GDM1 (cell line): Measurements from ENCODE around the gene MAP7D1.

ENCODE experiments used
- DNase-seq: peaks from one replicate; lab custom pipeline; 2025; lab: John Stamatoyannopoulos, UW

The MAP7D1 gene

GRCh38 chr1:36126797-36127500 is 29.0 kb upstream of the MAP7D1 start:
- DNase-seq = no peak

GRCh38 chr1:36128126-36128904 is 27.6 kb upstream of the MAP7D1 start:
- DNase-seq = no peak

GRCh38 chr1:36128905-36129206 is 27.1 kb upstream of the MAP7D1 start:
- no peak for DNase-seq

- no peak for DNase-seq
Measured at GRCh38 chr1:36132029-36132428, 23.9 kb upstream of the MAP7D1 start.

- no peak for DNase-seq
Measured at GRCh38 chr1:36133484-36133883, 22.5 kb upstream of the MAP7D1 start.

- no peak for DNase-seq
Measured at GRCh38 chr1:36134031-36134430, 21.9 kb upstream of the MAP7D1 start.

- no peak for DNase-seq
Measured at GRCh38 chr1:36134505-36135329, 21.2 kb upstream of the MAP7D1 start.

- no peak for DNase-seq
Measured at GRCh38 chr1:36135330-36135667, 20.7 kb upstream of the MAP7D1 start.

GRCh38 chr1:36135796-36136195 is 20.2 kb upstream of the MAP7D1 start:
- no peak for DNase-seq

- no peak for DNase-seq
Measured at GRCh38 chr1:36136535-36136934, 19.4 kb upstream of the MAP7D1 start.

GRCh38 chr1:36137226-36137625 is 18.7 kb upstream of the MAP7D1 start:
- DNase-seq = no peak

- DNase-seq = no peak
Measured at GRCh38 chr1:36137776-36138175, 18.2 kb upstream of the MAP7D1 start.

GRCh38 chr1:36139521-36139920 is 16.4 kb upstream of the MAP7D1 start:
- no peak for DNase-seq

- no peak for DNase-seq
Measured at GRCh38 chr1:36142121-36142520, 13.8 kb upstream of the MAP7D1 start.

GRCh38 chr1:36143424-36143823 is 12.5 kb upstream of the MAP7D1 start:
- no peak for DNase-seq

GRCh38 chr1:36144413-36144812 is 11.5 kb upstream of the MAP7D1 start:
- DNase-seq = no peak

- DNase-seq = no peak
Measured at GRCh38 chr1:36148821-36149236, 7.1 kb upstream of the MAP7D1 start.

- peak; percentile 100 for DNase-seq
Measured at GRCh38 chr1:36149237-36149972, 6.6 kb upstream of the MAP7D1 start, which contains the start of gene TRAPPC3. TRAPPC3 (minus strand) TSS chr1:36149486; CDS start chr1:36149378, 108 bp downstream.

GRCh38 chr1:36149973-36150295 is 6.0 kb upstream of the MAP7D1 start:
- DNase-seq = no peak

GRCh38 chr1:36150296-36151133 is 5.4 kb upstream of the MAP7D1 start:
- peak; percentile 69 for DNase-seq

GRCh38 chr1:36151134-36151844 is 4.7 kb upstream of the MAP7D1 start:
- DNase-seq = no peak
